K562 (cell line): Measurements from ENCODE around the gene CHI3L1.

Experiments
- FOSL1 ChIP-seq: fragments of 200-800 bp; sonication (Bioruptor generic); conservative IDR thresholded peaks from 2 replicates; pipeline ENCODE4 v1.6.1; 2016; ENCODE audit warnings: missing genetic modification characterization, missing compliant biosample characterization
- MAZ ChIP-seq, 2 experiments: fragments of 450-650 bp in 1 of 2; sonication (generic) in 1 of 2; formaldehyde crosslinking; IDR thresholded peaks in 1 of 2; conservative IDR thresholded peaks in 1 of 2; 2 replicates each; pipeline versions ENCODE4 v1.4.0 to v1.5.0; 2020; ENCODE audit warnings: mild to moderate bottlenecking in 1 of 2, missing genetic modification reagents in 1 of 2
- POLR2A ChIP-seq: fragments of 450-650 bp; conservative IDR thresholded peaks from 2 replicates; pipeline ENCODE4 v1.6.1; 2016
- POLR2AphosphoS5 ChIP-seq: IDR thresholded peaks from 2 replicates; pipeline ENCODE4 v1.6.1; 2011; ENCODE audit warnings: mild to moderate bottlenecking, low read depth, low read length, moderate library complexity; ENCODE audit not compliant: control insufficient read depth, insufficient read depth
- RCOR1 ChIP-seq, 2 experiments: IDR thresholded peaks; 2 replicates each; pipeline ENCODE4 v1.6.1; 2012; ENCODE audit warnings: low read depth in 2 of 2, low read length in 2 of 2, borderline replicate concordance in 1 of 2, improper control_type of control experiment in 1 of 2

- TF ChIP-seq RCOR1 (IDR thresholded peaks at IDR 0.05; ENCODE audit: borderline replicate concordance in 1 of 2, low read depth in 2 of 2, low read length in 2 of 2) (no peak), MAZ (CRISPR knock-in tag; conservative IDR thresholded peaks at IDR 0.05 in 1 of 2, IDR thresholded peaks at IDR 0.05 in 1 of 2) (no peak), FOSL1 (tag) (no peak), POLR2A (no peak), POLR2AphosphoS5 (no peak)
These were observed 16.1 kb upstream of the CHI3L1 start for GRCh38 chr1:203202431-203203245.
